Measurements from ENCODE around the gene SMARCA2. TPM values are rescaled to one million over a fixed set of nuclear protein-coding genes. Genes with fewer than 3 reads are reported as not detected.

Gene SMARCA2
- total RNA-seq, 1 donor from 2014 or later: 4.2 TPM

- no peak overlapping the region for H3K4me2 ChIP-seq
- H3K9me3 Mint-ChIP-seq: no peaks in the 10 kb centered on the region
- H3K27me3 ChIP-seq: no peaks in the 10 kb centered on the region
- no peak for TF ChIP-seq EZH2phosphoT487 (IDR thresholded peaks at IDR 0.05)
- TF ChIP-seq CTCF (IDR thresholded peaks at IDR 0.05): no peak
- TF ChIP-seq EZH2 (IDR thresholded peaks at IDR 0.05): no peak
- no peak for DNase-seq (ENCODE audit: low spot score)
- H3K4me3 Mint-ChIP-seq: no peak overlapping the region
- no peak overlapping the region for H3K27ac ChIP-seq
- no peaks in the 10 kb centered on the region for H4K20me1 ChIP-seq (ENCODE audit: low read depth)
- H3K4me3 ChIP-seq: no peak overlapping the region
- no peaks in the 10 kb centered on the region for H3K36me3 ChIP-seq
- no peaks in the 10 kb centered on the region for H3K9me3 ChIP-seq (ENCODE audit: low read depth)
- no peak overlapping the region for H3K9ac ChIP-seq
- peaks cover 8% of the 10 kb centered on the region for H3K4me1 Mint-ChIP-seq
- no peaks in the 10 kb centered on the region for H3K79me2 ChIP-seq (ENCODE audit: low read depth)
- peaks cover 3% of the 10 kb centered on the region for H3K27me3 Mint-ChIP-seq (ENCODE audit: insufficient read depth, low read depth)
- no peaks in the 10 kb centered on the region for H3F3A ChIP-seq (ENCODE audit: low read depth)
- H3K36me3 Mint-ChIP-seq: peaks cover 2% of the 10 kb centered on the region
- no peaks in the 10 kb centered on the region for H3K4me1 ChIP-seq
- no peak overlapping the region for H3K27ac Mint-ChIP-seq
- no peak overlapping the region for H2AFZ ChIP-seq (replicated peaks)
Measured at GRCh38 chr9:2096376-2096970, 81.3 kb downstream of the SMARCA2 start.

GRCh38 chr9:2106666-2107065 lies 91.5 kb downstream of the SMARCA2 start:
- Histone ChIP-seq H4K20me1 (ENCODE audit: low read depth) (no peaks in the 10 kb centered on the region), H3K79me2 (ENCODE audit: low read depth) (no peaks in the 10 kb centered on the region), H3F3A (ENCODE audit: low read depth) (no peaks in the 10 kb centered on the region), H3K36me3 (no peaks in the 10 kb centered on the region), H3K27me3 (no peaks in the 10 kb centered on the region), H3K4me2 (no peak overlapping the region), H3K4me3 (no peak overlapping the region), H3K27ac (no peak overlapping the region), H3K9me3 (ENCODE audit: low read depth) (no peaks in the 10 kb centered on the region), H3K9ac (no peak overlapping the region), H2AFZ (replicated peaks) (no peak overlapping the region), H3K4me1 (no peaks in the 10 kb centered on the region)
- Mint-ChIP-seq H3K4me3 (no peak overlapping the region), H3K27ac (no peak overlapping the region), H3K9me3 (no peaks in the 10 kb centered on the region), H3K36me3 (no peaks in the 10 kb centered on the region), H3K27me3 (ENCODE audit: insufficient read depth, low read depth) (peaks cover 2% of the 10 kb centered on the region), H3K4me1 (peaks cover 20% of the 10 kb centered on the region)
- DNase-seq (ENCODE audit: low spot score): no peak
- TF ChIP-seq EZH2 (IDR thresholded peaks at IDR 0.05): no peak
- no peak for TF ChIP-seq CTCF (IDR thresholded peaks at IDR 0.05)
- TF ChIP-seq EZH2phosphoT487 (IDR thresholded peaks at IDR 0.05): no peak

- H3K4me1 Mint-ChIP-seq: peaks cover 20% of the 10 kb centered on the region
- no peaks in the 10 kb centered on the region for H3K9me3 ChIP-seq (ENCODE audit: low read depth)
- TF ChIP-seq EZH2phosphoT487 (IDR thresholded peaks at IDR 0.05) (no peak), CTCF (IDR thresholded peaks at IDR 0.05) (no peak), EZH2 (IDR thresholded peaks at IDR 0.05) (no peak)
- DNase-seq (ENCODE audit: low spot score): no peak
- H3K9me3 Mint-ChIP-seq: no peaks in the 10 kb centered on the region
- H3K27me3 ChIP-seq: no peaks in the 10 kb centered on the region
- H2AFZ ChIP-seq (replicated peaks): no peak overlapping the region
- H3K27ac ChIP-seq: no peak overlapping the region
- no peak overlapping the region for H3K27ac Mint-ChIP-seq
- no peak overlapping the region for H3K9ac ChIP-seq
- H3F3A ChIP-seq (ENCODE audit: low read depth): no peaks in the 10 kb centered on the region
- no peaks in the 10 kb centered on the region for H4K20me1 ChIP-seq (ENCODE audit: low read depth)
- no peak overlapping the region for H3K4me2 ChIP-seq
- no peaks in the 10 kb centered on the region for H3K36me3 ChIP-seq
- H3K4me3 Mint-ChIP-seq: no peak overlapping the region
- no peaks in the 10 kb centered on the region for H3K79me2 ChIP-seq (ENCODE audit: low read depth)
- no peak overlapping the region for H3K4me3 ChIP-seq
- no peaks in the 10 kb centered on the region for H3K4me1 ChIP-seq
- H3K36me3 Mint-ChIP-seq: no peaks in the 10 kb centered on the region
- H3K27me3 Mint-ChIP-seq (ENCODE audit: insufficient read depth, low read depth): no peaks in the 10 kb centered on the region
Measured at GRCh38 chr9:2107906-2108451, 92.8 kb downstream of the SMARCA2 start.
